Lower lobe of right lung (tissue), 2 donors: ENCODE data around the gene KCNJ11. TPM values are rescaled to one million over a fixed set of nuclear protein-coding genes. Genes with fewer than 3 reads are reported as not detected.
A peak's percentile ranks its signal among the peaks of the same experiment; 100 is the strongest.

Source experiments
- ATAC-seq, 2 donors: fragments of 200-7000 bp; cut with Tn5 transposase; one replicate each; pipeline ENCODE4 v1.9.1; 2020 to 2022; ENCODE audit warnings: mild to moderate bottlenecking in 2 of 2, moderate library complexity in 2 of 2
- DNase-seq: peaks from one replicate; pipeline ENCODE4 v3.0.0-alpha.2; 2020
- H3K27ac ChIP-seq: fragments of 200-600 bp; one replicate; pipeline ENCODE4 v1.8.0; 2022
- H3K27me3 ChIP-seq: fragments of 200-600 bp; one replicate; pipeline ENCODE4 v1.8.0; 2022; ENCODE audit warnings: low read depth
- H3K36me3 ChIP-seq: fragments of 200-600 bp; one replicate; pipeline ENCODE4 v1.8.0; 2022; ENCODE audit warnings: mild to moderate bottlenecking
- H3K4me1 ChIP-seq: fragments of 200-600 bp; one replicate; pipeline ENCODE4 v1.8.0; 2022
- H3K4me3 ChIP-seq: fragments of 200-600 bp; one replicate; pipeline ENCODE4 v1.8.0; 2022; ENCODE audit warnings: mild to moderate bottlenecking
- H3K9me3 ChIP-seq: fragments of 200-600 bp; one replicate; pipeline ENCODE4 v1.8.0; 2022
- CTCF ChIP-seq: fragments of 200-600 bp; IDR thresholded peaks from one replicate; pipeline ENCODE4 v1.8.0; 2022; ENCODE audit warnings: antibody characterized with exemption, mild to moderate bottlenecking
- intact Hi-C: fragments of 100-400 bp; cut with DNase I; formaldehyde crosslinking; loops from one replicate; pipeline ENCODE4 v1.11.0; 2022
- total RNA-seq: library from RNA; stranded (reverse); fragmentation: NEBNext Ultra II Directional; extraction: Animal tissue kit (Norgen Biotek cat#: 25700); gene quantifications from one replicate; pipeline ENCODE4 v1.2.1, GENCODE V29; 2021
- donor health status: DM: no; HTN: yes; CAD: no; lungs with severe emphysema.

The KCNJ11 gene
- total RNA-seq, 1 donor from 2014 or later = 4.3 TPM

- Histone ChIP-seq H3K27ac (no peak overlapping the region), H3K27me3 (peaks cover 8% of the 10 kb centered on the region), H3K36me3 (no peaks in the 10 kb centered on the region), H3K9me3 (no peaks in the 10 kb centered on the region), H3K4me1 (no peaks in the 10 kb centered on the region), H3K4me3 (no peak overlapping the region)
- TF ChIP-seq CTCF = no peak
- ATAC-seq (no peak), DNase-seq (peak; percentile 3)
- intact Hi-C loops = no loop called here
Measured at GRCh38 chr11:17418444-17419081, 30.1 kb upstream of the KCNJ11 start.

GRCh38 chr11:17416492-17416891 is 28.0 kb upstream of the KCNJ11 start:
- no peak for TF ChIP-seq CTCF
- H3K9me3 ChIP-seq = no peaks in the 10 kb centered on the region
- H3K4me3 ChIP-seq = no peak overlapping the region
- no peaks in the 10 kb centered on the region for H3K4me1 ChIP-seq
- peaks cover 5% of the 10 kb centered on the region for H3K27me3 ChIP-seq
- H3K36me3 ChIP-seq = no peaks in the 10 kb centered on the region
- H3K27ac ChIP-seq = no peak overlapping the region
- intact Hi-C loops = no loop called here
- DNase-seq = no peak
- ATAC-seq = no peak

- ATAC-seq (no peak), DNase-seq (peak; percentile 30)
- Histone ChIP-seq H3K4me1 (no peaks in the 10 kb centered on the region), H3K4me3 (no peak overlapping the region), H3K27me3 (peaks cover 5% of the 10 kb centered on the region), H3K36me3 (no peaks in the 10 kb centered on the region), H3K9me3 (no peaks in the 10 kb centered on the region), H3K27ac (no peak overlapping the region)
- intact Hi-C loops = no loop called here
- TF ChIP-seq CTCF = no peak
Measured at GRCh38 chr11:17415523-17416104, 27.2 kb upstream of the KCNJ11 start.

GRCh38 chr11:17414992-17415391 is 26.5 kb upstream of the KCNJ11 start:
- no peak overlapping the region for H3K4me3 ChIP-seq
- TF ChIP-seq CTCF = no peak
- H3K4me1 ChIP-seq = no peaks in the 10 kb centered on the region
- intact Hi-C loops = no loop called here
- H3K36me3 ChIP-seq = no peaks in the 10 kb centered on the region
- ATAC-seq (no peak), DNase-seq (peak; percentile 19)
- H3K27me3 ChIP-seq = peaks cover 5% of the 10 kb centered on the region
- H3K9me3 ChIP-seq = no peaks in the 10 kb centered on the region
- H3K27ac ChIP-seq = no peak overlapping the region

DNA sequence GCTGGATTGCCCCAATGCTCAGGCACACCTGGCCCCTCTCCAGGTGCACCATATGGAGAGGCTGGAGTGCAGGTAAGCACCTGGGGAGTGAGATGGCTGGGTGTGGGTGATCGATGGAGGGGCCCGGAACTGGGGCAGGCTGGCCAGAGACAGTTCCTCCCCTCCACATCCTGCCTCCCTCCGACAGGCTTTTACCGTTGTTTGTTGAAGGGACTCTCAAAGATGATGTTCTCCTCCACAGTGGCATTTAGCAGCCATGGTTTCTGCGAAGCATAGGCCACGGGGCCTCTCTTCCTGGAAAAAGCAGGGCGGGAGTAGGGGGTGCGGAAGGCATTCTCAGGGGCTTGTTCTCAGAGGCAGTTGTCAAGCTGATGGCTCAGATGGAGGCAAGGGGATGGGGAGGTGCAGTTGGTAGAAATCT is 25.9 kb upstream of the KCNJ11 start:
- no peak overlapping the region for H3K4me3 ChIP-seq
- no peak for TF ChIP-seq CTCF
- no peak overlapping the region for H3K27ac ChIP-seq
- ATAC-seq (peak in 1 of 2 donors; percentile 21), DNase-seq (peak; percentile 25)
- H3K36me3 ChIP-seq = no peaks in the 10 kb centered on the region
- intact Hi-C loops = no loop called here
- H3K4me1 ChIP-seq = no peaks in the 10 kb centered on the region
- H3K27me3 ChIP-seq = peaks cover 5% of the 10 kb centered on the region
- H3K9me3 ChIP-seq = no peaks in the 10 kb centered on the region
